GM12878 (cell line): ENCODE data around the gene OR7A10. TPM values are rescaled to one million over a fixed set of nuclear protein-coding genes. Genes with fewer than 3 reads are reported as not detected.

ENCODE experiments used
- ATAC-seq: fragments of 200-7000 bp; cut with Tn5 transposase; 3 replicates; pipeline ENCODE4 v1.9.1; 2020; ENCODE audit warnings: mild to moderate bottlenecking, moderate library complexity
- BruUV-seq: library from RNA; stranded (reverse); fragments of 400-500 nt; replicated peaks from 2 replicates; lab custom pipeline; 2021; lab: Mats Ljungman, UMichigan
- CTCF ChIA-PET: fragments of 300-600 bp; sonication (Branson Sonifier 250); formaldehyde crosslinking; extraction: SDS; loops from one replicate; lab custom pipeline; 2021; ENCODE audit warnings: inconsistent platforms; lab: Yijun Ruan, JAX
- POLR2A ChIA-PET: fragments of 350-600 bp; formaldehyde crosslinking; extraction: SDS; loops from one replicate; lab custom pipeline; 2021; ENCODE audit warnings: inconsistent platforms; lab: Charles Lee
- RAD21 ChIA-PET: fragments of 300-600 bp; sonication (Branson Sonifier 250); formaldehyde crosslinking; loops from one replicate; lab custom pipeline; 2023; ENCODE audit warnings: antibody characterized with exemption; ENCODE audit not compliant: unreplicated experiment; lab: Charles Lee
- SMC1A ChIA-PET: fragments of 300-600 bp; sonication (Branson Sonifier 250); formaldehyde crosslinking; loops from one replicate; lab custom pipeline; 2023; ENCODE audit not compliant: unreplicated experiment, uncharacterized antibody; lab: Charles Lee
- DNase-seq: peaks from one replicate; pipeline ENCODE4 v3.0.0-alpha.2; 2011; ENCODE audit warnings: low read depth, low spot score
- FAIRE-seq: peaks from 3 replicates; lab custom pipeline; 2011; peaks lifted over from hg19 to GRCh38; lab: Jason Lieb, UNC
- H2AFZ ChIP-seq: 2 replicates; pipeline ENCODE4 v1.6.0; 2011; ENCODE audit warnings: low read depth, low read length, control low read depth; ENCODE audit not compliant: control insufficient read depth
- H3K27ac ChIP-seq: 2 replicates; pipeline ENCODE4 v1.5.1; 2011; ENCODE audit warnings: control low read depth; ENCODE audit not compliant: control insufficient read depth, insufficient read depth
- H3K27me3 ChIP-seq, 2 experiments: replicated peaks in 1 of 2; 2 replicates each; pipeline versions ENCODE4 v1.6.0 to v1.6.1; 2011; ENCODE audit warnings: low read length in 1 of 2; ENCODE audit not compliant: control insufficient read depth in 2 of 2, insufficient read depth in 2 of 2
- H3K36me3 ChIP-seq, 2 experiments: 2 replicates each; pipeline ENCODE4 v1.5.1; 2011; ENCODE audit warnings: low read length in 1 of 2; ENCODE audit not compliant: control insufficient read depth in 2 of 2, insufficient read depth in 2 of 2
- H3K4me1 ChIP-seq: 2 replicates; pipeline ENCODE4 v1.6.1; 2011; ENCODE audit warnings: mild to moderate bottlenecking, low read length, moderate library complexity, mixed read lengths; ENCODE audit not compliant: control insufficient read depth, insufficient read depth
- H3K4me2 ChIP-seq: 2 replicates; pipeline ENCODE4 v1.6.0; 2011; ENCODE audit warnings: control low read depth; ENCODE audit not compliant: control insufficient read depth, insufficient read depth
- H3K4me3 ChIP-seq: fragments of 200-600 bp; sonication (generic); 2 replicates; pipeline ENCODE4 v1.5.1; 2016
- H3K79me2 ChIP-seq: 2 replicates; pipeline ENCODE4 v1.6.0; 2011; ENCODE audit warnings: low read length; ENCODE audit not compliant: control insufficient read depth, insufficient read depth
- H3K9ac ChIP-seq: 2 replicates; pipeline ENCODE4 v1.8.0; 2011; ENCODE audit warnings: low read length, control low read depth, mixed read lengths; ENCODE audit not compliant: control insufficient read depth, insufficient read depth
- H3K9me3 ChIP-seq: replicated peaks from 3 replicates; pipeline ENCODE4 v1.5.1; 2011; ENCODE audit warnings: mild to moderate bottlenecking, low read length; ENCODE audit not compliant: control insufficient read depth, insufficient read depth
- H4K20me1 ChIP-seq: 2 replicates; pipeline ENCODE4 v1.6.0; 2011; ENCODE audit not compliant: control insufficient read depth, insufficient read depth
- EP300 ChIP-seq, 2 experiments: fragments of 150-350 bp in 1 of 2; IDR thresholded peaks; 2 replicates each; pipeline ENCODE4 v1.6.1; 2011 to 2012; ENCODE audit warnings: low read depth in 2 of 2, low read length in 2 of 2, borderline replicate concordance in 1 of 2, improper control_type of control experiment in 1 of 2, inconsistent platforms in 1 of 2; ENCODE audit not compliant: control insufficient read depth in 1 of 2
- EZH2 ChIP-seq: IDR thresholded peaks from 2 replicates; pipeline ENCODE4 v1.6.1; 2012; ENCODE audit warnings: low read depth, mild to moderate bottlenecking, control low read depth, inconsistent platforms, low read length, borderline replicate concordance; ENCODE audit not compliant: control insufficient read depth
- GATAD2B ChIP-seq: fragments of 450-650 bp; conservative IDR thresholded peaks from 2 replicates; pipeline ENCODE4 v1.6.1; 2017; ENCODE audit warnings: low read depth, mild to moderate bottlenecking, moderate library complexity
- JUND ChIP-seq: IDR thresholded peaks from 2 replicates; pipeline ENCODE4 v1.6.1; 2012; ENCODE audit warnings: low read depth, mild to moderate bottlenecking, low read length, improper control_type of control experiment, moderate library complexity
- KDM1A ChIP-seq: fragments of 200-600 bp; sonication (generic); IDR thresholded peaks from 2 replicates; pipeline ENCODE4 v1.6.1; 2016; ENCODE audit warnings: borderline replicate concordance
- NFYA ChIP-seq: IDR thresholded peaks from 2 replicates; pipeline ENCODE4 v1.6.1; 2011; ENCODE audit warnings: low read depth, mild to moderate bottlenecking, low read length, improper control_type of control experiment, borderline replicate concordance
- PML ChIP-seq: IDR thresholded peaks from 2 replicates; pipeline ENCODE4 v1.6.1; 2012; ENCODE audit warnings: low read length, inconsistent platforms
- RB1 ChIP-seq: fragments of 450-650 bp; formaldehyde crosslinking; IDR thresholded peaks from 2 replicates; pipeline ENCODE4 v1.6.1; 2017; ENCODE audit warnings: mild to moderate bottlenecking, borderline replicate concordance
- RCOR1 ChIP-seq: conservative IDR thresholded peaks from 2 replicates; pipeline ENCODE4 v1.6.1; 2012; ENCODE audit warnings: low read depth, low read length, improper control_type of control experiment
- RELA ChIP-seq: fragments of 450-650 bp; IDR thresholded peaks from 2 replicates; pipeline ENCODE4 v1.8.0; 2014; ENCODE audit warnings: borderline replicate concordance; ENCODE audit not compliant: partially characterized antibody
- SMAD1 ChIP-seq: fragments of 450-650 bp; IDR thresholded peaks from 2 replicates; pipeline ENCODE4 v1.6.1; 2018; ENCODE audit warnings: mild to moderate bottlenecking, low read depth; ENCODE audit not compliant: partially characterized antibody
- ZNF274 ChIP-seq: IDR thresholded peaks from one replicate; pipeline ENCODE4 v1.8.0; 2011; ENCODE audit not compliant: insufficient read length, insufficient read depth
- WGBS: methylation state at CpG from one replicate; pipeline ENCODE4 v1.1.6; 2016; ENCODE audit warnings: low lambda C conversion rate; ENCODE audit not compliant: insufficient replicate concordance, insufficient coverage; ENCODE audit errors: missing lambda C conversion rate; 5-methylcytosine and 5-hydroxymethylcytosine counted together
- in situ Hi-C: fragments of 300-500 bp; cut with MboI; formaldehyde crosslinking; loops from 9 replicates; pipeline ENCODE4 v1.14.3; 2018; ENCODE audit warnings: mixed read lengths
- intact Hi-C: fragments of 100-400 bp; cut with micrococcal nuclease; formaldehyde crosslinking; loops from one replicate; pipeline ENCODE4 v1.14.2; 2022; ENCODE audit not compliant: unreplicated experiment
- polyA plus RNA-seq, 11 experiments: library from polyadenylated mRNA; depleted of rRNA in 4 of 11; unstranded in 6 of 11; stranded (reverse) in 5 of 11; fragments of >200 nt; fragmentation: Nextera tagmentation in 4 of 11; fragmentation: Illumina TruSeq in 1 of 11; extraction: Ambion mirVana in 4 of 11; extraction: Trizol in 1 of 11; gene quantifications; 1 replicate in 1 of 11; 2 replicates in 10 of 11; pipeline versions ENCODE4 v1.2.1 to v1.2.3, GENCODE V29; 2011 to 2016; ENCODE audit warnings: inconsistent platforms in 2 of 11, missing spikeins in 2 of 11, low read depth in 1 of 11
- total RNA-seq, 4 experiments: library from RNA; depleted of rRNA in 3 of 4; stranded (reverse); fragments of >200 nt in 3 of 4; fragmentation: Illumina TruSeq in 1 of 4; extraction: Trizol in 1 of 4; gene quantifications; 2 replicates each; pipeline versions ENCODE4 v1.2.1 to v1.2.3, GENCODE V29; 2013 to 2021
- TF ChIP-seq, protein P1 (sequence below): fragments of 450-650 bp; IDR thresholded peaks from 2 replicates; pipeline ENCODE4 v1.6.1; 2017; ENCODE audit warnings: low read depth, mild to moderate bottlenecking, moderate library complexity

Gene OR7A10
- total and polyA plus RNA-seq, 10 of the 15 experiments (the other 5 are each of a cell fraction or from before 2014, with no cell fraction given), result not detected

DNA sequence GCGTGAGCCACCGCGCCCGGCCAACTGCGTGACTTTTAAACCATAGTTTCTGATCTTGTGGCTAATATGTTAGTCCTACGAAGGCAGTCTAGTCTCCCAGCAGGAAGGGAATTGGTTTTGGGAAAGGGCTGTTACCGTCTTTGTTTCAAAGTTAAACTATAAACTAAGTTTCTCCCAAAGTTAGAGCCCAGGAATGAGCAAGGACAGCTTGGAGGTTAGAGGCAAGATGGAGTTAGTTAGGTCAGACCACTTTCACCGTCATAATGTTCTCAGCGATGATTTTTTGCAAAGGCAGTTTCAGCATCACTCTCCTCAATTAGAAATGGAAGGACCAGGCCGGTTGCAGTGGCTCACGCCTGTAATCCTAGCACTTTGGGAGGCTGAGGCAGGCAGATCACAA is 52.7 kb downstream of the OR7A10 start:
- in situ Hi-C loops (no loop called here), intact Hi-C loops (no loop called here)
- WGBS, result 65% methylated on average over 11 of the region's 11 CpGs

DNA sequence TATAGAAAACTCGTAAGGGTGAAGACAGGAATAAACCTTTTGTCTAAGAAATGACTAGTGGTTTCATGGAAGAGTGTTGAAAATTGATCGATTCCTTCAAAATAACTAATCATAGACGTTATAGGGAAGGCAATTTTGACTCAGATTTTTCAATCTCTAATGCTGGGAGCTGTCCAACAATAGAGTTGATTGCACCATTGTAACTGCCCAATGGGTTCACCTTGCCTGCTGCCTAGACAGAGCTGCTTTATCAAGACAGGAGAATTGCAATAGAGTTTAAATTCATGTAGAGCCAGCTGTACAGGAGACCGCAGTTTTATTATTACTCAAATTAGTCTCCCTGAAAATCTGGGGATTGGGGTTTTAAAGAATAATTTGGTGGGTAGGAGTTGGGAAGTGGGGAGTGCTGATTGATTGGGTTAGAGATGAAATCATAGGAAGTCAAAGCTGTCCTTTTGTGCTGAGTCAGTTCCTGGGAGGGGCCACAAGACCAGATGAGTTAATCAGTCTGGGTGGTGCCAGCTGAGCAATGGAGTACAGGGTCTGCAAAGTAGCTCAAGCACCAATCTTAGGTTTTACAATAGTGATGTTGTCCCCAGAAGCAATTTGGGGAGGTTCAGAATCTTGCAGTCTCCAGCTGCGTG is 53.5 kb downstream of the OR7A10 start:
- no peak overlapping the region for H3K9ac ChIP-seq
- no peak for ATAC-seq
- ChIA-PET SMC1A (no interaction called here), RAD21 (no interaction called here), CTCF (no interaction called here), POLR2A (no interaction called here)
- H3K4me2 ChIP-seq, result no peak overlapping the region
- H3K9me3 ChIP-seq, result no peaks in the 10 kb centered on the region
- no peak overlapping the region for H2AFZ ChIP-seq
- in situ Hi-C loops (no loop called here), intact Hi-C loops (no loop called here)
- 53% methylated on average over 5 of the region's 5 CpGs for WGBS
- no peaks in the 10 kb centered on the region for H4K20me1 ChIP-seq
- FAIRE-seq, result no peak
- H3K27me3 ChIP-seq, result no peaks in the 10 kb centered on the region; a peak in 1 of 4 replicates
- H3K36me3 ChIP-seq, result no peaks in the 10 kb centered on the region
- BruUV-seq, result no TSS peak
- no peak overlapping the region for H3K27ac ChIP-seq
- DNase-seq, result no peak
- no peaks in the 10 kb centered on the region for H3K4me1 ChIP-seq
- no peaks in the 10 kb centered on the region for H3K79me2 ChIP-seq
- no peak overlapping the region for H3K4me3 ChIP-seq
- TF ChIP-seq RB1, result no peak
- no peak for TF ChIP-seq JUND
- TF ChIP-seq, protein P1, sequence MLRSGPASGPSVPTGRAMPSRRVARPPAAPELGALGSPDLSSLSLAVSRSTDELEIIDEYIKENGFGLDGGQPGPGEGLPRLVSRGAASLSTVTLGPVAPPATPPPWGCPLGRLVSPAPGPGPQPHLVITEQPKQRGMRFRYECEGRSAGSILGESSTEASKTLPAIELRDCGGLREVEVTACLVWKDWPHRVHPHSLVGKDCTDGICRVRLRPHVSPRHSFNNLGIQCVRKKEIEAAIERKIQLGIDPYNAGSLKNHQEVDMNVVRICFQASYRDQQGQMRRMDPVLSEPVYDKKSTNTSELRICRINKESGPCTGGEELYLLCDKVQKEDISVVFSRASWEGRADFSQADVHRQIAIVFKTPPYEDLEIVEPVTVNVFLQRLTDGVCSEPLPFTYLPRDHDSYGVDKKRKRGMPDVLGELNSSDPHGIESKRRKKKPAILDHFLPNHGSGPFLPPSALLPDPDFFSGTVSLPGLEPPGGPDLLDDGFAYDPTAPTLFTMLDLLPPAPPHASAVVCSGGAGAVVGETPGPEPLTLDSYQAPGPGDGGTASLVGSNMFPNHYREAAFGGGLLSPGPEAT, result no peak
- TF ChIP-seq EZH2, result no peak
- TF ChIP-seq ZNF274, result no peak
- TF ChIP-seq NFYA, result no peak
- TF ChIP-seq RCOR1, result no peak

More for the DNA sequence above, 52.7 kb downstream of the OR7A10 start:
- no peak for ATAC-seq
- H2AFZ ChIP-seq, result no peak overlapping the region
- H4K20me1 ChIP-seq, result no peaks in the 10 kb centered on the region
- SMC1A ChIA-PET, result interaction anchor here (1.0 kb wide), 1 partner anchor 73 kb away, joined by 3 read pairs; no protein-coding TSS in a partner anchor
- H3K4me2 ChIP-seq, result no peak overlapping the region
- H3K9ac ChIP-seq, result no peak overlapping the region
- TF ChIP-seq SMAD1, result no peak
- TF ChIP-seq GATAD2B, result no peak
- TF ChIP-seq RELA, result no peak
- no peak for TF ChIP-seq EP300 (IDR thresholded peaks at IDR 0.05; ENCODE audit: borderline replicate concordance in 1 of 2, control insufficient read depth in 1 of 2, low read depth in 2 of 2, low read length in 2 of 2)
- TF ChIP-seq PML, result no peak
- TF ChIP-seq KDM1A, result no peak
- TF ChIP-seq, all 136 proteins: peak for 0
- BruUV-seq, result no TSS peak
- ChIA-PET RAD21 (no interaction called here), POLR2A (interaction anchor here (0.6 kb wide), 1 partner anchor 1364 kb away, joined by 3 read pairs; no protein-coding TSS in a partner anchor), CTCF (no interaction called here)
- Histone ChIP-seq H3K27me3 (peaks cover 0 to 2% of the 10 kb centered on the region in 2 experiments; a peak in 1 of 4 replicates), H3K27ac (no peak overlapping the region), H3K79me2 (no peaks in the 10 kb centered on the region), H3K36me3 (no peaks in the 10 kb centered on the region), H3K4me1 (no peaks in the 10 kb centered on the region), H3K4me3 (no peak overlapping the region), H3K9me3 (no peaks in the 10 kb centered on the region)
- no peak for FAIRE-seq
- no peak for DNase-seq
